Osteoblast (primary cell): ENCODE measurements around the gene SMTNL1. TPM values are rescaled to one million over a fixed set of nuclear protein-coding genes. Genes with fewer than 3 reads are reported as not detected.
A peak's percentile ranks its signal among the peaks of the same experiment; 100 is the strongest.

ENCODE experiments used
- DNase-seq: peaks from one replicate; pipeline ENCODE4 v3.0.0; 2011; ENCODE audit warnings: low spot score, mixed read lengths; ENCODE audit not compliant: insufficient read length; ENCODE audit errors: missing footprints
- H2AFZ ChIP-seq: 2 replicates; pipeline ENCODE4 v1.6.0; 2011; ENCODE audit warnings: mild to moderate bottlenecking, low read length
- H3K27ac ChIP-seq: 2 replicates; pipeline ENCODE4 v1.5.1; 2011; ENCODE audit warnings: mild to moderate bottlenecking, low read depth, low read length, moderate library complexity
- H3K27me3 ChIP-seq: 2 replicates; pipeline ENCODE4 v1.6.0; 2012; ENCODE audit warnings: mild to moderate bottlenecking, control low read depth, inconsistent platforms, low read length, moderate library complexity; ENCODE audit not compliant: insufficient read depth
- H3K36me3 ChIP-seq: 2 replicates; pipeline ENCODE4 v1.5.1; 2011; ENCODE audit warnings: mild to moderate bottlenecking, low read length, control low read depth, moderate library complexity; ENCODE audit not compliant: insufficient read depth
- H3K4me1 ChIP-seq: 2 replicates; pipeline ENCODE4 v1.5.1; 2011; ENCODE audit warnings: mild to moderate bottlenecking, low read length, control low read depth, moderate library complexity; ENCODE audit not compliant: insufficient read depth
- H3K4me2 ChIP-seq: 2 replicates; pipeline ENCODE4 v1.6.0; 2011; ENCODE audit warnings: mild to moderate bottlenecking, low read length; ENCODE audit not compliant: insufficient read depth
- H3K4me3 ChIP-seq: fragments of 200-600 bp; sonication (generic); 3 replicates; pipeline ENCODE4 v1.5.1; 2012; ENCODE audit warnings: mild to moderate bottlenecking, low read length, inconsistent platforms; ENCODE audit not compliant: insufficient read depth
- H3K79me2 ChIP-seq: 2 replicates; pipeline ENCODE4 v1.6.0; 2012; ENCODE audit warnings: mild to moderate bottlenecking, low read length, control low read depth, inconsistent platforms; ENCODE audit not compliant: insufficient read depth
- H3K9me3 ChIP-seq: 2 replicates; pipeline ENCODE4 v1.5.1; 2011; ENCODE audit warnings: low read depth, low read length, control low read depth
- H4K20me1 ChIP-seq: 2 replicates; pipeline ENCODE4 v1.6.0; 2012; ENCODE audit warnings: mild to moderate bottlenecking, low read length, control low read depth; ENCODE audit not compliant: insufficient read depth
- CTCF ChIP-seq: IDR thresholded peaks from 2 replicates; pipeline ENCODE4 v1.5.1; 2011; ENCODE audit warnings: mild to moderate bottlenecking, low read depth, low read length, moderate library complexity; ENCODE audit errors: extremely low read depth
- total RNA-seq: library from RNA; depleted of rRNA; stranded (reverse); fragments of >200 nt; gene quantifications from 2 replicates; pipeline ENCODE4 v1.2.3, GENCODE V29; 2012

Gene SMTNL1
- total RNA-seq, 1 donor: not detected

GRCh38 chr11:57514538-57515331 is 22.7 kb upstream of the SMTNL1 start:
- no peaks in the 10 kb centered on the region for H3K9me3 ChIP-seq
- H3K27me3 ChIP-seq: no peaks in the 10 kb centered on the region
- peak; percentile 92 for DNase-seq
- H4K20me1 ChIP-seq: no peaks in the 10 kb centered on the region
- H3K27ac ChIP-seq: peak overlapping the region; percentile 5
- H3K4me2 ChIP-seq: peak overlapping the region; percentile 94
- no peak for TF ChIP-seq CTCF
- no peaks in the 10 kb centered on the region for H3K36me3 ChIP-seq
- H3K79me2 ChIP-seq: no peaks in the 10 kb centered on the region
- H3K4me1 ChIP-seq: peaks cover 4% of the 10 kb centered on the region
- H2AFZ ChIP-seq: peak overlapping the region; percentile 96
- peak overlapping the region; percentile 91 for H3K4me3 ChIP-seq

- Histone ChIP-seq H3K4me1 (peaks cover 4% of the 10 kb centered on the region), H3K79me2 (no peaks in the 10 kb centered on the region), H3K9me3 (no peaks in the 10 kb centered on the region), H3K4me2 (peak within 1 kb of the TSS; percentile 94), H3K27me3 (no peaks in the 10 kb centered on the region), H3K36me3 (no peaks in the 10 kb centered on the region), H3K4me3 (peak within 1 kb of the TSS; percentile 91), H2AFZ (peak within 1 kb of the TSS; percentile 96), H3K27ac (peak within 1 kb of the TSS; percentile 23), H4K20me1 (no peaks in the 10 kb centered on the region)
- no peak for TF ChIP-seq CTCF
- peak; percentile 91 for DNase-seq
Observed at GRCh38 chr11:57515332-57516060, 21.9 kb upstream of the SMTNL1 start, which contains the start of gene SLC43A1. TSS of gene SLC43A1 (minus strand) at chr11:57515702. CDS start at chr11:57514111, 1,591 bp downstream.

- H3K9me3 ChIP-seq: no peaks in the 10 kb centered on the region
- DNase-seq: no peak
- H3K36me3 ChIP-seq: no peaks in the 10 kb centered on the region
- TF ChIP-seq CTCF: no peak
- no peaks in the 10 kb centered on the region for H3K79me2 ChIP-seq
- H3K27me3 ChIP-seq: no peaks in the 10 kb centered on the region
- H4K20me1 ChIP-seq: no peaks in the 10 kb centered on the region
- H2AFZ ChIP-seq: peak overlapping the region; percentile 96
- H3K4me3 ChIP-seq: peak overlapping the region; percentile 91
- peak overlapping the region; percentile 94 for H3K4me2 ChIP-seq
- H3K4me1 ChIP-seq: peaks cover 4% of the 10 kb centered on the region
- H3K27ac ChIP-seq: peak overlapping the region; percentile 23
Observed at GRCh38 chr11:57516061-57516443, 21.3 kb upstream of the SMTNL1 start.

- TF ChIP-seq CTCF: no peak
- H3K4me2 ChIP-seq: no peak overlapping the region
- peaks cover 2% of the 10 kb centered on the region for H3K4me1 ChIP-seq
- H3K79me2 ChIP-seq: no peaks in the 10 kb centered on the region
- H3K9me3 ChIP-seq: no peaks in the 10 kb centered on the region
- no peak overlapping the region for H3K27ac ChIP-seq
- no peaks in the 10 kb centered on the region for H3K36me3 ChIP-seq
- H3K4me3 ChIP-seq: no peak overlapping the region
- no peak for DNase-seq
- no peaks in the 10 kb centered on the region for H4K20me1 ChIP-seq
- H3K27me3 ChIP-seq: no peaks in the 10 kb centered on the region
- H2AFZ ChIP-seq: no peak overlapping the region
Observed at GRCh38 chr11:57521116-57521515, 16.3 kb upstream of the SMTNL1 start.
